Esophagus (tissue), 2 donors: ENCODE measurements around the gene TAF1. TPM values are rescaled to one million over a fixed set of nuclear protein-coding genes. Genes with fewer than 3 reads are reported as not detected.

Source experiments
- H3K27ac ChIP-seq, 2 donors: one replicate each; pipeline ENCODE4 v1.5.1; 2013; ENCODE audit warnings: low read depth in 2 of 2, mild to moderate bottlenecking in 2 of 2, inconsistent platforms in 1 of 2, low read length in 1 of 2, moderate library complexity in 1 of 2
- H3K27me3 ChIP-seq, 2 donors: one replicate each; pipeline ENCODE4 v1.6.1; 2013; ENCODE audit warnings: low read length in 2 of 2, control low read depth in 1 of 2, mild to moderate bottlenecking in 1 of 2; ENCODE audit not compliant: insufficient read depth in 2 of 2, control insufficient read depth in 1 of 2
- H3K36me3 ChIP-seq, 2 donors: one replicate each; pipeline ENCODE4 v1.6.1; 2013; ENCODE audit warnings: low read length in 1 of 2; ENCODE audit not compliant: control insufficient read depth in 2 of 2, insufficient read depth in 2 of 2
- H3K4me1 ChIP-seq, 2 donors: one replicate each; pipeline ENCODE4 v1.6.1; 2013; ENCODE audit warnings: low read length in 1 of 2; ENCODE audit not compliant: control insufficient read depth in 2 of 2, insufficient read depth in 2 of 2
- H3K4me3 ChIP-seq, 2 donors: one replicate each; pipeline ENCODE4 v1.5.1; 2013; ENCODE audit warnings: low read length in 2 of 2, mild to moderate bottlenecking in 2 of 2, low read depth in 1 of 2, moderate library complexity in 1 of 2
- H3K9me3 ChIP-seq, 2 donors: one replicate each; pipeline ENCODE4 v1.6.1; 2013; ENCODE audit warnings: mild to moderate bottlenecking in 2 of 2, low read depth in 1 of 2, low read length in 1 of 2, moderate library complexity in 1 of 2; ENCODE audit not compliant: control insufficient read depth in 2 of 2, insufficient read depth in 1 of 2
- WGBS, 2 donors: extraction: QIAGEN DNeasy Blood & Tissue Kit; methylation state at CpG; one replicate each; pipeline ENCODE4 v1.1.7; 2013; 5-methylcytosine and 5-hydroxymethylcytosine counted together
- polyA plus RNA-seq, 2 donors: library from polyadenylated mRNA; stranded (reverse); fragments of 200-250 nt; gene quantifications; one replicate each; pipeline ENCODE4 v1.2.3, GENCODE V29; 2013
- donor health status: healthy with polysubstance abuse.
- donor health status: Bipolar disorder and iron deficiency.

TAF1 gene
- polyA plus RNA-seq, 2 donors: 8.1 to 8.2 TPM

- no peak overlapping the region for H3K4me3 ChIP-seq
- H3K27me3 ChIP-seq: no peaks in the 10 kb centered on the region
- no peak overlapping the region for H3K27ac ChIP-seq
- no peaks in the 10 kb centered on the region for H3K4me1 ChIP-seq
- H3K9me3 ChIP-seq: no peaks in the 10 kb centered on the region
- H3K36me3 ChIP-seq: no peaks in the 10 kb centered on the region
- WGBS, 2 donors: 41% methylated on average over 5 of the region's 5 CpGs
Observed at GRCh38 chrX:71514367-71515037, 148.3 kb downstream of the TAF1 start.

GRCh38 chrX:71515038-71515396 is 148.9 kb downstream of the TAF1 start:
- Histone ChIP-seq H3K27ac (no peak overlapping the region), H3K27me3 (no peaks in the 10 kb centered on the region), H3K9me3 (no peaks in the 10 kb centered on the region), H3K4me3 (no peak overlapping the region), H3K36me3 (no peaks in the 10 kb centered on the region), H3K4me1 (no peaks in the 10 kb centered on the region)
- 58 to 68% methylated on average over 2 of the region's 2 CpGs for WGBS, 2 donors

Other genes with a start within 250 kb of the TAF1 start
- gene MED12, start 247.8 kb upstream of the TAF1 start, polyA plus RNA-seq: 10 to 100 TPM in 1 of 2 donors, 1 to 10 TPM in 1; 9.5 to 14.0 TPM
- under 1 TPM; 0.19 to 0.22 TPM for gene NLGN3, start 221.5 kb upstream of the TAF1 start, polyA plus RNA-seq
- under 1 TPM; 0.04 to 0.16 TPM for gene GJB1, start 143.1 kb upstream of the TAF1 start, polyA plus RNA-seq
- 1 to 10 TPM; 5.2 to 7.6 TPM for gene ZMYM3, start 112.2 kb upstream of the TAF1 start, polyA plus RNA-seq
- gene NONO, start 82.7 kb upstream of the TAF1 start, polyA plus RNA-seq: 100 to 1,000 TPM in 1 of 2 donors, 10 to 100 TPM in 1; 66.8 to 106 TPM
- gene ITGB1BP2, start 64.6 kb upstream of the TAF1 start, polyA plus RNA-seq: 1 to 10 TPM; 1.2 to 1.3 TPM
- 10 to 100 TPM; 30.2 to 61.3 TPM for gene OGT, start 166.7 kb downstream of the TAF1 start, polyA plus RNA-seq
- under 1 TPM; 0.84 to 0.98 TPM for gene GCNA, start 212.1 kb downstream of the TAF1 start, polyA plus RNA-seq